ENCODE data around the gene PKNOX2. TPM values are rescaled to one million over a fixed set of nuclear protein-coding genes. Genes with fewer than 3 reads are reported as not detected.

Gene PKNOX2
- total and polyA plus RNA-seq, 10 of the 15 experiments (the other 5 are each of a cell fraction or from before 2014, with no cell fraction given), result not detected

DNA sequence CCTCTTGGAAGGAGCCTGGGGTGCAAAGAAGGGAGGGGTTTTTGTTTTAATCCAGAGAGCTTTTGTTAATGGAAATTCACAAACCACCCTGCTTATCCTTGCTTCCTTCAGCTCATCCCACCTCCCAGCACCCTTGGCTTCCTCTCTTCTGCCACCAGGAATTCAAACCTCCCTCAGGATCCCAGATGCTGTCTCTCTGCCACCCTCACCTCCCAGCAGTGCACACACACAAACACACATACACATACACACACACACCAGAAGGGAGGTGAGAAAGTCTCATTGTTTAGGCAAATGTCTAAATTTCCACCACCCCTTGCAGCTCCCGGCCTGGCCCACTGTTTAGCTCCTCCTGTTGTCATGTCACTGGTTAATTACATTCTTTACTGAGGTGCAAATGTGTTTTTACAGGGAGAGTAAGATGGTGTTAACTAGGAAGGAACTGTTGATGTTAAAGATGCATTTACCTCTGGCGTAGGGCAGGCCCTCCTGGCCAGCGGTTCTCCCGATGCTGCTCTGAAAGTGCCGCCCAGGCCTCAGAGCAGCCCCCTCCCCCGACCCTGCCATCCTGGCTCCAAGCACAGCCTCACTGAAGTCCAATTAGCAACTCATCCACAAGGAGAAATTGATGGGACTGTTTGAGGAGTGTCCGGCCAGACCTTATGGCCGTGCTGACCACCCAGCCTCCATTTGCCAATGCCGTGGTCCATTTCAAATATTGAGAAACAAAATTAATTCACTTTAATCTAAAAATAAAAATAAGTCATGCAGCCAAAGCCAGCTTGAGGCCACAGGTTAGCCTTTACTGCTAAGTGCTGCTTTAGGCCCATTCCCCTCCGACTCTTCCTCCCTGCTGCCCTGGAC, 166.1 kb downstream of the PKNOX2 start:
- no peak for DNase-seq (ENCODE audit: low read depth, low spot score)
- ATAC-seq, result no peak
- BruUV-seq (replicated peaks), result no TSS peak
- H3K9me3 ChIP-seq (replicated peaks; ENCODE audit: control insufficient read depth, insufficient read depth, low read length), result no peaks in the 10 kb centered on the region
- TF ChIP-seq, protein P1, sequence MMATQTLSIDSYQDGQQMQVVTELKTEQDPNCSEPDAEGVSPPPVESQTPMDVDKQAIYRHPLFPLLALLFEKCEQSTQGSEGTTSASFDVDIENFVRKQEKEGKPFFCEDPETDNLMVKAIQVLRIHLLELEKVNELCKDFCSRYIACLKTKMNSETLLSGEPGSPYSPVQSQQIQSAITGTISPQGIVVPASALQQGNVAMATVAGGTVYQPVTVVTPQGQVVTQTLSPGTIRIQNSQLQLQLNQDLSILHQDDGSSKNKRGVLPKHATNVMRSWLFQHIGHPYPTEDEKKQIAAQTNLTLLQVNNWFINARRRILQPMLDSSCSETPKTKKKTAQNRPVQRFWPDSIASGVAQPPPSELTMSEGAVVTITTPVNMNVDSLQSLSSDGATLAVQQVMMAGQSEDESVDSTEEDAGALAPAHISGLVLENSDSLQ (IDR thresholded peaks at IDR 0.05), result no peak
- no peak for TF ChIP-seq ZNF24 (IDR thresholded peaks at IDR 0.05)
- no peak for TF ChIP-seq CREB1 (IDR thresholded peaks at IDR 0.05; ENCODE audit: low read depth)
- no peak for TF ChIP-seq ZNF592 (IDR thresholded peaks at IDR 0.05)
- no peaks in the 10 kb centered on the region for H3K79me2 ChIP-seq (ENCODE audit: control insufficient read depth, insufficient read depth, low read length)
- in situ Hi-C loops (cut with MboI), result no loop called here
- RAD21 ChIA-PET (ENCODE audit: unreplicated experiment), result no interaction called here
- POLR2A ChIA-PET, result no interaction called here
- CTCF ChIA-PET, result interaction anchor here (3.1 kb wide), 1 partner anchor 15 kb away, joined by 17 read pairs; no protein-coding TSS in a partner anchor
- peaks cover 5 to 15% of the 10 kb centered on the region in 2 experiments; a peak in 3 of 4 replicates for H3K27me3 ChIP-seq (replicated peaks in 1 of 2; ENCODE audit: control insufficient read depth in 2 of 2, insufficient read depth in 2 of 2, low read length in 1 of 2)
- no peak overlapping the region for H2AFZ ChIP-seq (ENCODE audit: control insufficient read depth, low read depth, low read length)
- H3K9ac ChIP-seq (ENCODE audit: control insufficient read depth, insufficient read depth, low read length), result no peak overlapping the region
- H4K20me1 ChIP-seq (ENCODE audit: control insufficient read depth, insufficient read depth), result no peaks in the 10 kb centered on the region
- 34% methylated on average over 10 of the region's 10 CpGs for WGBS (ENCODE audit: insufficient coverage, insufficient replicate concordance, low lambda C conversion rate, missing lambda C conversion rate)
- no peak overlapping the region for H3K4me3 ChIP-seq
- H3K27ac ChIP-seq (ENCODE audit: control insufficient read depth, insufficient read depth), result no peak overlapping the region
- intact Hi-C loops (cut with micrococcal nuclease; ENCODE audit: unreplicated experiment), result no loop called here
- SMC1A ChIA-PET (ENCODE audit: uncharacterized antibody, unreplicated experiment), result interaction anchor here (0.9 to 1.8 kb wide), 2 partner anchors 11 to 15 kb away, joined by 3 to 4 read pairs; no protein-coding TSS in a partner anchor
- H3K4me1 ChIP-seq (ENCODE audit: control insufficient read depth, insufficient read depth, low read length), result no peaks in the 10 kb centered on the region
- no peaks in the 10 kb centered on the region for H3K36me3 ChIP-seq (ENCODE audit: control insufficient read depth in 2 of 2, insufficient read depth in 2 of 2, low read length in 1 of 2)
- H3K4me2 ChIP-seq (ENCODE audit: control insufficient read depth, insufficient read depth), result no peak overlapping the region
- FAIRE-seq, result no peak

All from GM12878 (cell line).